GM23338 (cell line): Measurements from ENCODE around the gene FIGNL1. TPM values are rescaled to one million over a fixed set of nuclear protein-coding genes. Genes with fewer than 3 reads are reported as not detected.

Source experiments
- ATAC-seq: fragments of 200-7000 bp; cut with Tn5 transposase; 3 replicates; pipeline ENCODE4 v1.9.1; 2020
- DNase-seq: peaks from one replicate; pipeline ENCODE4 v3.0.0-alpha.2; 2015; ENCODE audit warnings: low spot score
- H2AFZ ChIP-seq: fragments of 200-600 bp; sonication (generic); 2 replicates; pipeline ENCODE4 v1.8.0; 2016; ENCODE audit warnings: antibody characterized with exemption, mild to moderate bottlenecking, moderate library complexity
- H3F3A ChIP-seq: fragments of 200-600 bp; sonication (generic); replicated peaks from 2 replicates; pipeline ENCODE4 v1.8.0; 2017; ENCODE audit warnings: antibody characterized with exemption, mixed run types, low read depth
- H3K27ac ChIP-seq: fragments of 200-600 bp; sonication (generic); 2 replicates; pipeline ENCODE4 v1.6.1; 2016; ENCODE audit warnings: low read depth
- H3K27me3 ChIP-seq: fragments of 200-600 bp; sonication (generic); 2 replicates; pipeline ENCODE4 v1.8.0; 2016; ENCODE audit warnings: mild to moderate bottlenecking, mixed run types, moderate library complexity; ENCODE audit not compliant: insufficient read depth
- H3K36me3 ChIP-seq: fragments of 200-600 bp; sonication (generic); 2 replicates; pipeline ENCODE4 v1.8.0; 2016; ENCODE audit warnings: mild to moderate bottlenecking; ENCODE audit not compliant: insufficient read depth
- H3K4me1 ChIP-seq: fragments of 200-600 bp; sonication (generic); 2 replicates; pipeline ENCODE4 v1.8.0; 2016; ENCODE audit warnings: mild to moderate bottlenecking, moderate library complexity; ENCODE audit not compliant: insufficient read depth
- H3K4me2 ChIP-seq: fragments of 200-600 bp; sonication (generic); 2 replicates; pipeline ENCODE4 v1.7.1; 2017; ENCODE audit warnings: mixed run types
- H3K4me3 ChIP-seq: fragments of 200-600 bp; sonication (generic); 2 replicates; pipeline ENCODE4 v1.6.1; 2016; ENCODE audit warnings: mixed run types
- H3K79me2 ChIP-seq: fragments of 200-600 bp; sonication (generic); replicated peaks from 2 replicates; pipeline ENCODE4 v1.8.0; 2017; ENCODE audit warnings: mild to moderate bottlenecking; ENCODE audit not compliant: insufficient read depth
- H3K9me2 ChIP-seq: fragments of 200-600 bp; sonication (generic); 2 replicates; pipeline ENCODE4 v1.8.0; 2017; ENCODE audit not compliant: insufficient read depth
- H4K20me1 ChIP-seq: fragments of 200-600 bp; sonication (generic); replicated peaks from 2 replicates; pipeline ENCODE4 v1.8.0; 2017; ENCODE audit warnings: mild to moderate bottlenecking; ENCODE audit not compliant: insufficient read depth
- H3K27ac Mint-ChIP-seq: 2 replicates; pipeline ENCODE4 v1.8.0; 2020; ENCODE audit warnings: inconsistent platforms, mild to moderate bottlenecking, moderate library complexity, mixed read lengths
- H3K27me3 Mint-ChIP-seq: 3 replicates; pipeline ENCODE4 v1.8.0; 2022; ENCODE audit warnings: low read depth, mild to moderate bottlenecking, moderate library complexity, mixed read lengths, inconsistent platforms; ENCODE audit not compliant: insufficient read depth, poor library complexity
- H3K36me3 Mint-ChIP-seq: 3 replicates; pipeline ENCODE4 v1.8.0; 2021; ENCODE audit warnings: low read depth, mild to moderate bottlenecking, inconsistent platforms, moderate library complexity, mixed read lengths
- H3K4me1 Mint-ChIP-seq: 3 replicates; pipeline ENCODE4 v1.8.0; 2020; ENCODE audit warnings: mild to moderate bottlenecking, inconsistent platforms, mixed read lengths
- H3K4me3 Mint-ChIP-seq: 3 replicates; pipeline ENCODE4 v1.8.0; 2021; ENCODE audit warnings: moderate library complexity, mild to moderate bottlenecking, inconsistent platforms, mixed read lengths
- H3K9me3 Mint-ChIP-seq: 3 replicates; pipeline ENCODE4 v1.8.0; 2020; ENCODE audit warnings: moderate library complexity, mild to moderate bottlenecking, inconsistent platforms, mixed read lengths
- CREB1 ChIP-seq: fragments of 250-450 bp; sonication (Bioruptor Pico); IDR thresholded peaks from 2 replicates; pipeline ENCODE4 v1.5.0; 2020; ENCODE audit warnings: low read depth, mild to moderate bottlenecking, moderate library complexity
- ETS1 ChIP-seq: IDR thresholded peaks from 2 replicates; pipeline ENCODE4 v1.6.1; 2016; ENCODE audit warnings: antibody characterized with exemption
- EZH2phosphoT487 ChIP-seq: fragments of 200-600 bp; sonication (generic); IDR thresholded peaks from one replicate; pipeline ENCODE4 v1.8.1; 2018; ENCODE audit warnings: antibody characterized with exemption; ENCODE audit not compliant: unreplicated experiment
- JUNB ChIP-seq: IDR thresholded peaks from one replicate; pipeline ENCODE4 v1.6.1; 2016; ENCODE audit warnings: antibody characterized with exemption; ENCODE audit not compliant: unreplicated experiment
- NANOG ChIP-seq: IDR thresholded peaks from 2 replicates; pipeline ENCODE4 v1.6.1; 2016; ENCODE audit warnings: antibody characterized with exemption, borderline replicate concordance
- POLR2AphosphoS5 ChIP-seq: IDR thresholded peaks from 2 replicates; pipeline ENCODE4 v1.6.1; 2016; ENCODE audit warnings: antibody characterized with exemption, low read depth
- REST ChIP-seq: IDR thresholded peaks from one replicate; pipeline ENCODE4 v1.6.1; 2018; ENCODE audit warnings: antibody characterized with exemption; ENCODE audit not compliant: unreplicated experiment
- STAT1 ChIP-seq: IDR thresholded peaks from one replicate; pipeline ENCODE4 v1.6.1; 2016; ENCODE audit warnings: antibody characterized with exemption; ENCODE audit not compliant: unreplicated experiment
- ZNF114 ChIP-seq: fragments of 250-450 bp; sonication (Bioruptor Pico); IDR thresholded peaks from 2 replicates; pipeline ENCODE4 v1.5.0; 2020; ENCODE audit warnings: mild to moderate bottlenecking, moderate library complexity
- ZNF331 ChIP-seq: fragments of 250-450 bp; sonication (Bioruptor Pico); IDR thresholded peaks from 2 replicates; pipeline ENCODE4 v1.5.0; 2020; ENCODE audit warnings: low read depth, mild to moderate bottlenecking, moderate library complexity
- polyA plus RNA-seq: library from polyadenylated mRNA; unstranded; fragments of >200 nt; fragmentation: Nextera tagmentation; extraction: Ambion mirVana; gene quantifications from 2 replicates; pipeline ENCODE4 v1.2.1, GENCODE V29; 2016
- total RNA-seq: library from RNA; depleted of rRNA; stranded (reverse); fragments of >200 nt; shearing (Covaris generic); gene quantifications from 2 replicates; pipeline ENCODE4 v1.2.3, GENCODE V29; 2014
- TF ChIP-seq, protein P1 (sequence below), 2 experiments: fragments of 200-600 bp in 1 of 2; sonication (generic) in 1 of 2; conservative IDR thresholded peaks; 2 replicates each; pipeline versions ENCODE4 v1.5.1 to v1.6.1; 2016 to 2017; ENCODE audit warnings: antibody characterized with exemption in 2 of 2, low read depth in 2 of 2, mild to moderate bottlenecking in 2 of 2, moderate library complexity in 1 of 2
- TF ChIP-seq, protein P2 (sequence below): fragments of 250-450 bp; sonication (Bioruptor Pico); IDR thresholded peaks from 2 replicates; pipeline ENCODE4 v1.5.0; 2020; ENCODE audit warnings: mild to moderate bottlenecking, moderate library complexity

The FIGNL1 gene
- total and polyA plus RNA-seq, 2 experiments from 2014 or later, result 6.6 to 24.9 TPM

GRCh38 chr7:50413561-50413960, 36.6 kb downstream of the FIGNL1 start:
- no peaks in the 10 kb centered on the region; the same call in 1 of the 2 replicates for H3K4me1 ChIP-seq
- peaks cover 6% of the 10 kb centered on the region for H3K4me1 Mint-ChIP-seq
- H3K27ac Mint-ChIP-seq, result no peak overlapping the region
- no peak for TF ChIP-seq STAT1
- TF ChIP-seq ZNF114, result no peak
- TF ChIP-seq JUNB, result no peak
- TF ChIP-seq NANOG, result no peak
- no peak for TF ChIP-seq ETS1
- no peak for TF ChIP-seq POLR2AphosphoS5
- TF ChIP-seq CREB1, result no peak
- TF ChIP-seq, protein P1, sequence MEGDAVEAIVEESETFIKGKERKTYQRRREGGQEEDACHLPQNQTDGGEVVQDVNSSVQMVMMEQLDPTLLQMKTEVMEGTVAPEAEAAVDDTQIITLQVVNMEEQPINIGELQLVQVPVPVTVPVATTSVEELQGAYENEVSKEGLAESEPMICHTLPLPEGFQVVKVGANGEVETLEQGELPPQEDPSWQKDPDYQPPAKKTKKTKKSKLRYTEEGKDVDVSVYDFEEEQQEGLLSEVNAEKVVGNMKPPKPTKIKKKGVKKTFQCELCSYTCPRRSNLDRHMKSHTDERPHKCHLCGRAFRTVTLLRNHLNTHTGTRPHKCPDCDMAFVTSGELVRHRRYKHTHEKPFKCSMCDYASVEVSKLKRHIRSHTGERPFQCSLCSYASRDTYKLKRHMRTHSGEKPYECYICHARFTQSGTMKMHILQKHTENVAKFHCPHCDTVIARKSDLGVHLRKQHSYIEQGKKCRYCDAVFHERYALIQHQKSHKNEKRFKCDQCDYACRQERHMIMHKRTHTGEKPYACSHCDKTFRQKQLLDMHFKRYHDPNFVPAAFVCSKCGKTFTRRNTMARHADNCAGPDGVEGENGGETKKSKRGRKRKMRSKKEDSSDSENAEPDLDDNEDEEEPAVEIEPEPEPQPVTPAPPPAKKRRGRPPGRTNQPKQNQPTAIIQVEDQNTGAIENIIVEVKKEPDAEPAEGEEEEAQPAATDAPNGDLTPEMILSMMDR (conservative IDR thresholded peaks at IDR 0.05; ENCODE audit: low read depth in 2 of 2), result no peak
- TF ChIP-seq, protein P2, sequence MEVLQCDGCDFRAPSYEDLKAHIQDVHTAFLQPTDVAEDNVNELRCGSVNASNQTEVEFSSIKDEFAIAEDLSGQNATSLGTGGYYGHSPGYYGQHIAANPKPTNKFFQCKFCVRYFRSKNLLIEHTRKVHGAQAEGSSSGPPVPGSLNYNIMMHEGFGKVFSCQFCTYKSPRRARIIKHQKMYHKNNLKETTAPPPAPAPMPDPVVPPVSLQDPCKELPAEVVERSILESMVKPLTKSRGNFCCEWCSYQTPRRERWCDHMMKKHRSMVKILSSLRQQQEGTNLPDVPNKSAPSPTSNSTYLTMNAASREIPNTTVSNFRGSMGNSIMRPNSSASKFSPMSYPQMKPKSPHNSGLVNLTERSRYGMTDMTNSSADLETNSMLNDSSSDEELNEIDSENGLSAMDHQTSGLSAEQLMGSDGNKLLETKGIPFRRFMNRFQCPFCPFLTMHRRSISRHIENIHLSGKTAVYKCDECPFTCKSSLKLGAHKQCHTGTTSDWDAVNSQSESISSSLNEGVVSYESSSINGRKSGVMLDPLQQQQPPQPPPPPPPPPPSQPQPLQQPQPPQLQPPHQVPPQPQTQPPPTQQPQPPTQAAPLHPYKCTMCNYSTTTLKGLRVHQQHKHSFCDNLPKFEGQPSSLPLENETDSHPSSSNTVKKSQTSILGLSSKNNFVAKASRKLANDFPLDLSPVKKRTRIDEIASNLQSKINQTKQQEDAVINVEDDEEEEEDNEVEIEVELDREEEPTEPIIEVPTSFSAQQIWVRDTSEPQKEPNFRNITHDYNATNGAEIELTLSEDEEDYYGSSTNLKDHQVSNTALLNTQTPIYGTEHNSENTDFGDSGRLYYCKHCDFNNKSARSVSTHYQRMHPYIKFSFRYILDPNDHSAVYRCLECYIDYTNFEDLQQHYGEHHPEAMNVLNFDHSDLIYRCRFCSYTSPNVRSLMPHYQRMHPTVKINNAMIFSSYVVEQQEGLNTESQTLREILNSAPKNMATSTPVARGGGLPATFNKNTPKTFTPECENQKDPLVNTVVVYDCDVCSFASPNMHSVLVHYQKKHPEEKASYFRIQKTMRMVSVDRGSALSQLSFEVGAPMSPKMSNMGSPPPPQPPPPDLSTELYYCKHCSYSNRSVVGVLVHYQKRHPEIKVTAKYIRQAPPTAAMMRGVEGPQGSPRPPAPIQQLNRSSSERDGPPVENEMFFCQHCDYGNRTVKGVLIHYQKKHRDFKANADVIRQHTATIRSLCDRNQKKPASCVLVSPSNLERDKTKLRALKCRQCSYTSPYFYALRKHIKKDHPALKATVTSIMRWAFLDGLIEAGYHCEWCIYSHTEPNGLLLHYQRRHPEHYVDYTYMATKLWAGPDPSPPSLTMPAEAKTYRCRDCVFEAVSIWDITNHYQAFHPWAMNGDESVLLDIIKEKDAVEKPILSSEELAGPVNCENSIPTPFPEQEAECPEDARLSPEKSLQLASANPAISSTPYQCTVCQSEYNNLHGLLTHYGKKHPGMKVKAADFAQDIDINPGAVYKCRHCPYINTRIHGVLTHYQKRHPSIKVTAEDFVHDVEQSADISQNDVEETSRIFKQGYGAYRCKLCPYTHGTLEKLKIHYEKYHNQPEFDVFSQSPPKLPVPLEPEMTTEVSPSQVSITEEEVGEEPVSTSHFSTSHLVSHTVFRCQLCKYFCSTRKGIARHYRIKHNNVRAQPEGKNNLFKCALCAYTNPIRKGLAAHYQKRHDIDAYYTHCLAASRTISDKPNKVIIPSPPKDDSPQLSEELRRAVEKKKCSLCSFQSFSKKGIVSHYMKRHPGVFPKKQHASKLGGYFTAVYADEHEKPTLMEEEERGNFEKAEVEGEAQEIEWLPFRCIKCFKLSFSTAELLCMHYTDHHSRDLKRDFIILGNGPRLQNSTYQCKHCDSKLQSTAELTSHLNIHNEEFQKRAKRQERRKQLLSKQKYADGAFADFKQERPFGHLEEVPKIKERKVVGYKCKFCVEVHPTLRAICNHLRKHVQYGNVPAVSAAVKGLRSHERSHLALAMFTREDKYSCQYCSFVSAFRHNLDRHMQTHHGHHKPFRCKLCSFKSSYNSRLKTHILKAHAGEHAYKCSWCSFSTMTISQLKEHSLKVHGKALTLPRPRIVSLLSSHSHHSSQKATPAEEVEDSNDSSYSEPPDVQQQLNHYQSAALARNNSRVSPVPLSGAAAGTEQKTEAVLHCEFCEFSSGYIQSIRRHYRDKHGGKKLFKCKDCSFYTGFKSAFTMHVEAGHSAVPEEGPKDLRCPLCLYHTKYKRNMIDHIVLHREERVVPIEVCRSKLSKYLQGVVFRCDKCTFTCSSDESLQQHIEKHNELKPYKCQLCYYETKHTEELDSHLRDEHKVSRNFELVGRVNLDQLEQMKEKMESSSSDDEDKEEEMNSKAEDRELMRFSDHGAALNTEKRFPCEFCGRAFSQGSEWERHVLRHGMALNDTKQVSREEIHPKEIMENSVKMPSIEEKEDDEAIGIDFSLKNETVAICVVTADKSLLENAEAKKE (CRISPR knock-in tag), result no peak
- no peak for TF ChIP-seq ZNF331
- TF ChIP-seq EZH2phosphoT487, result no peak
- no peak for TF ChIP-seq REST
- no peaks in the 10 kb centered on the region for H4K20me1 ChIP-seq
- H3K9me3 Mint-ChIP-seq, result no peaks in the 10 kb centered on the region
- DNase-seq, result no peak
- no peak overlapping the region for H3K4me3 ChIP-seq
- H3K4me3 Mint-ChIP-seq, result no peak overlapping the region
- H3K36me3 ChIP-seq, result no peaks in the 10 kb centered on the region
- H3K79me2 ChIP-seq, result no peaks in the 10 kb centered on the region
- no peak overlapping the region for H2AFZ ChIP-seq
- H3K27ac ChIP-seq, result no peak overlapping the region
- H3K36me3 Mint-ChIP-seq, result no peaks in the 10 kb centered on the region
- no peaks in the 10 kb centered on the region; the same call in 1 of the 2 replicates for H3K9me2 ChIP-seq
- H3K27me3 Mint-ChIP-seq, result peaks cover 6% of the 10 kb centered on the region
- no peaks in the 10 kb centered on the region for H3K27me3 ChIP-seq
- no peak overlapping the region for H3K4me2 ChIP-seq
- H3F3A ChIP-seq, result no peaks in the 10 kb centered on the region
- no peak for ATAC-seq
